ENCODE results near the gene RIPK1. TPM values are rescaled to one million over a fixed set of nuclear protein-coding genes. Genes with fewer than 3 reads are reported as not detected.

The RIPK1 gene
- total RNA-seq, 2 donors from 2014 or later = 23.5 to 30.6 TPM

DNA sequence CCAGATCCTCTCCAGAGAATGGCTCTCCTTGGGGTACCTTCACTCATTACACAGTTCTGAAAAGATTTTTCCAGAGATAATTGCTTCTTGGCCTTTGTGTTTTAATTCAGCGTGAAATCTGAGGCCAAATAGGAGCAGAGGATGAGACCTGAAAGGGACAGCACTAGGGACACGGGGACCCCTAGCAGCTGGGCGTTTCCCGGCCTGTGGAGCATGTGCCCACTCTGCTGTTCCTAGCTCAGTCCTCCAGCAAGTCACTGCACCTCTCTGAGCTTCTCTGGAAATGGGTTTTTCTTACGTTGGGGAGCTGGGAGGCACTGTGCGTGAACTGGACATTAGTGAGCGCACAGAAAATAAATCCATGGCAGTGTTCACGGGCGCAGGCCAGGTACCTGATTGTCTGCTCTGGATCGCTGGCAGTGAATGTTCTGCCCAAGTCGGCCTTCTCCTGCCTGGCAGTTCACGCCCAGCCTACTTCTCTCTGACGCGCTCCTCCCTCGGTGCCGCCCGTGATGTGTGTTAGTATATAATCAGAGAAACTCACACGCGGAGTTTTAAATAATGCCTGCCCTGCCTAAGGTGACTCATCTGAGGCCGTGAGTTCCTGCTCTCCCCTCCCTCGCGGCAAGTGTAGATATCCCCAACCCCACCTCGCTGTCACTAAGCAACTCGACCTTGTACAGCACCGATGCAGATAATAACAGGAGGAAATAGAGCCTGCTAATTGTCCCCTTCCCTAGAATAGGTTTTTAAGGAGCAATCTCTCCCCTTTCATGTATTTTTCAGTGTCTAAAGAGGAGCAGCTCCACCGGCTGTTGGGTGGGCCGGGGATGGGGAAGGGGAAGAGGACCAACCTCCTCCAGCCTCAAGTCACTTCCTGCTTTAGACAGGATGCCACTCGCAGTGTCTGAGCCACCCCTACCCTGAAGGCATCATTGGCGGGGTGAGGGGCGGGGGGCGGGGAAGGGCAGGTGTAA is 91.8 kb downstream of the RIPK1 start:
- H3K4me1 ChIP-seq = no peaks in the 10 kb centered on the region
- peak overlapping the region in 1 of 2 donors; percentile 26 for H3K9ac ChIP-seq (ENCODE audit: low read depth in 2 of 2, low read length in 2 of 2)
- no peaks in the 10 kb centered on the region for H3K36me3 ChIP-seq
- peak overlapping the region; percentile 54 for H3K27ac ChIP-seq
- no peaks in the 10 kb centered on the region for H3K9me3 ChIP-seq
- H3K4me3 ChIP-seq = no peak overlapping the region
- intact Hi-C loops (cut with DNase I) = no loop called here
- H3K27me3 ChIP-seq = no peaks in the 10 kb centered on the region
- peak; percentile 88 for DNase-seq
- TF ChIP-seq, protein P1, sequence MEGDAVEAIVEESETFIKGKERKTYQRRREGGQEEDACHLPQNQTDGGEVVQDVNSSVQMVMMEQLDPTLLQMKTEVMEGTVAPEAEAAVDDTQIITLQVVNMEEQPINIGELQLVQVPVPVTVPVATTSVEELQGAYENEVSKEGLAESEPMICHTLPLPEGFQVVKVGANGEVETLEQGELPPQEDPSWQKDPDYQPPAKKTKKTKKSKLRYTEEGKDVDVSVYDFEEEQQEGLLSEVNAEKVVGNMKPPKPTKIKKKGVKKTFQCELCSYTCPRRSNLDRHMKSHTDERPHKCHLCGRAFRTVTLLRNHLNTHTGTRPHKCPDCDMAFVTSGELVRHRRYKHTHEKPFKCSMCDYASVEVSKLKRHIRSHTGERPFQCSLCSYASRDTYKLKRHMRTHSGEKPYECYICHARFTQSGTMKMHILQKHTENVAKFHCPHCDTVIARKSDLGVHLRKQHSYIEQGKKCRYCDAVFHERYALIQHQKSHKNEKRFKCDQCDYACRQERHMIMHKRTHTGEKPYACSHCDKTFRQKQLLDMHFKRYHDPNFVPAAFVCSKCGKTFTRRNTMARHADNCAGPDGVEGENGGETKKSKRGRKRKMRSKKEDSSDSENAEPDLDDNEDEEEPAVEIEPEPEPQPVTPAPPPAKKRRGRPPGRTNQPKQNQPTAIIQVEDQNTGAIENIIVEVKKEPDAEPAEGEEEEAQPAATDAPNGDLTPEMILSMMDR (IDR thresholded peaks at IDR 0.05) = no peak

DNA sequence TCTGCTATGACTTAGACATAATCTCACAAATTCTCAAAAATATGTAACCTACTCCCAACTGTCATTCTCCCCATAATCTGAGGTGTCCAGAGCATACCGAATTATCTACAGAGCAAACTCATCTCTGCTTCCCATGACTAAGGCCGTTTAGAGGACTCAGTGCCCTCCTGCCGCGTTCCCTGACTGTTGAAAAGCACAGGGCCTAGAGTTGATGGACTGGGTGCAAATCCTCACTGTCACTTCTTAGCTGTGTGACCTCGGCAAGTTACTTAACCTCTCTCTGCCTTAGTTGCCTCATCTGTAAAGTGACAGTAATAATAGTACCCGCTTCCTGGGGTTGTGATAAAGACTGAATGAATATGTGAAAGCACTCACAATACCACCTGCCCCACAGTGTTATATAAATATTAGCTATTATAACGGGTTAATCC is 93.8 kb downstream of the RIPK1 start:
- Histone ChIP-seq H3K36me3 (no peaks in the 10 kb centered on the region), H3K9ac (ENCODE audit: low read depth in 2 of 2, low read length in 2 of 2) (no peak overlapping the region), H3K4me3 (peak overlapping the region; percentile 62), H3K27ac (peak overlapping the region; percentile 97), H3K4me1 (no peaks in the 10 kb centered on the region), H3K27me3 (no peaks in the 10 kb centered on the region), H3K9me3 (no peaks in the 10 kb centered on the region)
- TF ChIP-seq, protein P1 (IDR thresholded peaks at IDR 0.05) = no peak
- DNase-seq = no peak
- intact Hi-C loops (cut with DNase I) = no loop called here

DNA sequence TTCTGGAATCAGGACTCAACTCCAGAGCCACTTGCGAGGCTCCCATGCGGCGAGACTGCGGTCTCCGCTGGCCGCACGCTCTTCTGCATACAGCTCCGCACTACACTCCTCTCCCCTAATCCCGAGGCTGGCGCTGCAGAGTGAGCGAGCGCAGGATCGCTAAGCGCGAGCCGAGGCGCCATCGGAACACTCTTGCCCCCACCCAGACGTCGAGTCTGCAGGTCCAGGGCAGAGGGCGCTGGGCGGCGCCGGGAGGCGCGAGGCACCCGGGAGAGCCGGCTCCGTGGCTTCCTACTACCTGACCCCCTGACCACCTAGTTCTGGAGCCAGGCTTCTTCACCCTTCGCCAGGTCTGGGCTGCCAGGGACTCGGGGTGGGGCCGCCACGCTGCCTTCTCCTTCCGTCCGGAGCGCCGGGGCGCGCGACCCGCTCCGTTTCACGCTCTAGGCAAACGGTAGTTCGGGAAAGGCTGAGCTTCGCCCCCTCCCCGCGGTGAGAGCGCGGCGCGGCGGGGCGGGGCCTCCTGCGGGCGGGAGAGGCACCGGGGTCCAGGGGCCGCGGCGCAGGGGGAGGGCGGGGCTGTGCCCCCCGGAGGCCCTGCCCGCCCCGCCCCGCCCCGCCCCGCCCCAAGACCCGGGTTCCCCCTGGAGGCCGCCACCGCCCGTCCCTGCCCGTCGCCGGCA is 94.4 kb downstream of the RIPK1 start:
- no peaks in the 10 kb centered on the region for H3K36me3 ChIP-seq
- TF ChIP-seq, protein P1 (IDR thresholded peaks at IDR 0.05) = no peak
- peak overlapping the region; percentile 97 for H3K27ac ChIP-seq
- H3K9ac ChIP-seq (ENCODE audit: low read depth in 2 of 2, low read length in 2 of 2) = peak overlapping the region; percentile 46 to 76
- intact Hi-C loops (cut with DNase I) = no loop called here
- H3K4me1 ChIP-seq = no peaks in the 10 kb centered on the region
- H3K27me3 ChIP-seq = no peaks in the 10 kb centered on the region
- DNase-seq = peak; percentile 84
- no peaks in the 10 kb centered on the region for H3K9me3 ChIP-seq
- peak overlapping the region; percentile 62 for H3K4me3 ChIP-seq

DNA sequence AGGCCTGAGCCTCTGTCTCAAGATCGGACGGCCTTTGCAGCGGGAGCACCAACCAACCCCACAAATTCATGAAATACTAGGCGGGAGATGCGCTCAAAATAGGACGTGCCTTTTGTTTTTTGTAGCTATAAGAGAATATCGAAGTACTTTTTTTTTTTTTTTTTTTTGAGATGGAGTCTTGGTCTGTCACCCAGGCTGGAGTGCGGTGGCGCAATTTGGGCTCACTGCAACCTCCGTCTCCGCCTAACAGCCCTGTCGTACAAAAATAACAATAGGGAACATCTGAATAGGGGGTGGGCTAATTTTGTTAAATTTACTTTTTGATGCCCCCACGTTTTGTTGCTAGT is 94.9 kb downstream of the RIPK1 start:
- TF ChIP-seq, protein P1 (IDR thresholded peaks at IDR 0.05) = no peak
- Histone ChIP-seq H3K4me1 (no peaks in the 10 kb centered on the region), H3K4me3 (peak overlapping the region; percentile 62), H3K9ac (ENCODE audit: low read depth in 2 of 2, low read length in 2 of 2) (no peak overlapping the region), H3K9me3 (no peaks in the 10 kb centered on the region), H3K27ac (peak overlapping the region; percentile 97), H3K36me3 (no peaks in the 10 kb centered on the region), H3K27me3 (no peaks in the 10 kb centered on the region)
- DNase-seq = no peak
- intact Hi-C loops (cut with DNase I) = no loop called here

DNA sequence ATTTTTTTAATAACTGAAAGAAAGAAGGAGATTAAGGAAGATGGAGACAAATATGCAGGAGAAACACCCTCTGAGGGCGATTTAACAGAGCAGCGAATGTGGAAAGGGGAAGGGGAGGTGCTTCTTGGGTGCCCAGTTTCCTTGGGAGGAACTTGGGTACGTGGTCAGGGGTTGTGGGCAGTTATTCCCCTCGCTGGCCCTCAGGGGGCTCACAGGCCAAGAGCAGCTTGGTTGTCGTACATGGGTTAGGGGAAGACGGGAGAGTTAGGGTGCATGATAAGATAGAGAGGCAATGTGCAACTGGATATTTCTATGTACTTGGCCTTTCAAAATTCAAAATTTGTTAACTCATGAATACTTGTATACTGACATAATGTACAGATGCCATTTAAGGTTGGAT is 96.1 kb downstream of the RIPK1 start:
- intact Hi-C loops (cut with DNase I) = no loop called here
- no peak for DNase-seq
- Histone ChIP-seq H3K9me3 (no peaks in the 10 kb centered on the region), H3K27me3 (no peaks in the 10 kb centered on the region), H3K4me3 (no peak overlapping the region), H3K27ac (no peak overlapping the region), H3K4me1 (no peaks in the 10 kb centered on the region), H3K36me3 (no peaks in the 10 kb centered on the region), H3K9ac (ENCODE audit: low read depth in 2 of 2, low read length in 2 of 2) (no peak overlapping the region)
- TF ChIP-seq, protein P1 (IDR thresholded peaks at IDR 0.05) = no peak

Other genes starting within 250 kb of the RIPK1 start
- 100 to 1,000 TPM; 135 to 173 TPM for gene SERPINB1, start 226.6 kb upstream of the RIPK1 start, total RNA-seq
- gene SERPINB9, start 165.2 kb upstream of the RIPK1 start, total RNA-seq = 1 to 10 TPM; 5.5 to 6.5 TPM
- 100 to 1,000 TPM; 139 to 285 TPM for gene SERPINB6, start 96.9 kb upstream of the RIPK1 start, total RNA-seq
- gene NQO2, start 68.6 kb upstream of the RIPK1 start, total RNA-seq = 10 to 100 TPM; 14.1 to 19.0 TPM
- gene BPHL, start 50.2 kb downstream of the RIPK1 start, total RNA-seq = 10 to 100 TPM; 13.4 to 31.7 TPM
- 10 to 100 TPM; 20.4 to 43.2 TPM for gene TUBB2A, start 89.0 kb downstream of the RIPK1 start, total RNA-seq
- gene TUBB2B, start 159.2 kb downstream of the RIPK1 start, total RNA-seq = 1 to 10 TPM; 2.3 to 5.8 TPM
- gene PSMG4, start 190.5 kb downstream of the RIPK1 start, total RNA-seq = 10 to 100 TPM; 10.0 to 21.6 TPM